ENCODE results near the gene HPCA. TPM values are rescaled to one million over a fixed set of nuclear protein-coding genes. Genes with fewer than 3 reads are reported as not detected.

Gene HPCA
- total RNA-seq (under 1 TPM in 1 of 2 donors, not detected in 1; 0.35 TPM), polyA plus RNA-seq (ENCODE audit: insufficient read length in 6 of 6) (under 1 TPM; 0.16 to 0.61 (median 0.37) TPM)
- long read RNA-seq, donor 1, result 0 reads
- long read RNA-seq, donor 2, result 0 reads
- long read RNA-seq, donor 3, result 0 reads
- long read RNA-seq, donor 4, result 0 reads
- long read RNA-seq, donor 5, result 0 reads
- long read RNA-seq, donor 6, result 0 reads
- long read RNA-seq, donor 7, result 0 reads
- long read RNA-seq, donor 8, result 0 reads
- long read RNA-seq, donor 9, result 0 reads
- long read RNA-seq, donor 10, result 0 reads
- long read RNA-seq, donor 11, transcript HPCA-201 (4 exons, 1,468 nt), result major isoform, 16 of 59 reads
- long read RNA-seq, donor 11, partial matches to known transcripts, result 24 of 59 reads
- long read RNA-seq, donor 11, other reads (novel, unspliced or antisense), result 14 of 59 reads
- long read RNA-seq, donor 12, partial matches to known transcripts, result 18 of 46 reads
- long read RNA-seq, donor 12, other reads (novel, unspliced or antisense), result 28 of 46 reads

DNA sequence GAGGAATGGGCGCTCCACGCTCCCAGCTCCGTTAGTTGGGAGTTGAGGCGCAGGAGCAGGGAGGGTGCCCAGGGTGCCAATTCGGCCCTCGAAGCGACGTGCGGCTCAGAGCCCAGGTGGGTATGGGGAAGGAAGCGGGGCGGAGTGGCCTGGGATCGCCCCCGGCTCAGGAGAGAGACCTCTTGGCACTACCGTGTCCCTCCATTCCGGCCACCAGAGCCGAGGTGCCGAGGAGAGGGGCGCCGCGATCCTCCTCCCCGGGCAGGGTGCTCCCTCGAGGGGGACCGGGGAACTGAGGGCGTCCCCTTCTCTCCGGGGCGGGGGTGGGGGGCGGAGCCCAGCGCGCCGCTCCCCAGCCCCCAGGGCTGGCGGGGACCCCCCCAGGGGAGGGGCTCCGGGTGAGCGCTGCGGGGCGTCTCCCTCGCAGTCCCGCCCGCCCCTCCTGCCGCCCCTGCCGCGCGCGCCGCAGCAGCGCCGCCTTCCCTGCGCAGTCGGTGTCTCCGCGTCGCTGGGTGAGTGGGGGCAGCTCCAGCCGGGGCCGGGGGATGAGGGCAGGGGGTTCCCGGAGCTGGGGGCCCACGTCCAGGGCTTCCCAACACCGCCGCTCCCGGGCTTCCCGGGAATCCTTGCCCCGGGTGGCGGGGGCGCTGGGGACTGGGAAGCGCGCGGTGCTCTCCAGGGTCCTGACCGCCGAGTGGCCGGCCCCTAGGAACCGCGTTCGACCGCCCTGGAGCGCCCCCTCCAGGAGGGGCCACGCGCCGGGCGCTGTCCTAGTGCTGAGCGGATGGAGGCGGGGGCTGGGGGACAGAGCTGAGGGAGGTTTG is at the start of gene HPCA:
Gene HPCA (plus strand): TSS at position 488 of the 824 bp plus-strand sequence. CDS start 2,408 bp downstream, outside the sequence.
- peak in 1 of 4 donors; percentile 73 for DNase-seq

DNA sequence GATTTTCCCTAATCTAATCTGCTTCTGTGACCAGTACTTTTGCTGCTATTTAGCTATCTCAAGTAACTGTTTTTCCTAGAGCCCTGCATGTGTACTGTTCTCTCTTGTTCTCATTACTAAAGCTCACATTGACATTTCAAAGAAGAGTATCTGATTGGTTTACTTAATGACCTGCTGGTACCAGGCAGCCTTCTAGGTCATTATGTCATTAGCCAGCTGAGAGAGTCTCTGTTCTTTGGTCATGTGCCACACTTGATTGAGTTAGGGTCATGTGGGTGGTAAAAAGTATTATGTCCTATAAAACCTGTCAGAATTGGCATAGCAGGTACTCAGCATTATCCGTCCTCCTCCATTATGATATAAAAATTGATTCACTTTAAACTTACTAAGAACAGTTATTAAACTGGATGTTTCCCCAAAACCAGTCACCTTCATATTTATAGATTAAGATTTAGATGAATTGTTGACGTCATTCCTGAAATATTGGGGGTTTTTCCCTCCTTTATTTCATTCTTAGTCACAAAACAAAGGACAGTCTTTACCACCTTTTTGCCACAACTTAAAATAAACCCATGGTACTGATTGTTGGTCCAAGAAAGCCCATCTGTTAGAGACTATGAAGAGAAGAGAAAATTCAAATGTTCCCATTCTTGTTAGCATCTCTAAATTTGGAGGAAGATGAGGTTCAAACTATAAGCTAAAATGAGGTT is 37.8 kb upstream of the HPCA start:
- H3K9me3 ChIP-seq, result peaks cover 0 to 7% of the 10 kb centered on the region in 2 donors
- ATAC-seq (no peak), DNase-seq (no peak)
- no peaks in the 10 kb centered on the region for H3K27me3 ChIP-seq
- H3K4me3 ChIP-seq, result no peak overlapping the region
- H3K4me1 ChIP-seq, result no peaks in the 10 kb centered on the region
- intact Hi-C loops (cut with DNase I), result no loop called here
- H3K36me3 ChIP-seq, result peaks cover 0 to 61% of the 10 kb centered on the region in 2 donors
- H3K27ac ChIP-seq, result no peak overlapping the region
- TF ChIP-seq, protein P1, sequence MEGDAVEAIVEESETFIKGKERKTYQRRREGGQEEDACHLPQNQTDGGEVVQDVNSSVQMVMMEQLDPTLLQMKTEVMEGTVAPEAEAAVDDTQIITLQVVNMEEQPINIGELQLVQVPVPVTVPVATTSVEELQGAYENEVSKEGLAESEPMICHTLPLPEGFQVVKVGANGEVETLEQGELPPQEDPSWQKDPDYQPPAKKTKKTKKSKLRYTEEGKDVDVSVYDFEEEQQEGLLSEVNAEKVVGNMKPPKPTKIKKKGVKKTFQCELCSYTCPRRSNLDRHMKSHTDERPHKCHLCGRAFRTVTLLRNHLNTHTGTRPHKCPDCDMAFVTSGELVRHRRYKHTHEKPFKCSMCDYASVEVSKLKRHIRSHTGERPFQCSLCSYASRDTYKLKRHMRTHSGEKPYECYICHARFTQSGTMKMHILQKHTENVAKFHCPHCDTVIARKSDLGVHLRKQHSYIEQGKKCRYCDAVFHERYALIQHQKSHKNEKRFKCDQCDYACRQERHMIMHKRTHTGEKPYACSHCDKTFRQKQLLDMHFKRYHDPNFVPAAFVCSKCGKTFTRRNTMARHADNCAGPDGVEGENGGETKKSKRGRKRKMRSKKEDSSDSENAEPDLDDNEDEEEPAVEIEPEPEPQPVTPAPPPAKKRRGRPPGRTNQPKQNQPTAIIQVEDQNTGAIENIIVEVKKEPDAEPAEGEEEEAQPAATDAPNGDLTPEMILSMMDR (IDR thresholded peaks at IDR 0.05), result no peak

More for the DNA sequence above, at the start of gene HPCA:
- H3K4me1 ChIP-seq, result no peaks in the 10 kb centered on the region
- intact Hi-C loops (cut with DNase I), result no loop called here
- no peaks in the 10 kb centered on the region for H3K36me3 ChIP-seq
- no peak within 1 kb of the TSS for H3K4me3 ChIP-seq
- no peaks in the 10 kb centered on the region for H3K9me3 ChIP-seq
- ATAC-seq, result peak; percentile 94
- no peak within 1 kb of the TSS for H3K27ac ChIP-seq
- peaks cover 34 to 84% of the 10 kb centered on the region in 2 donors for H3K27me3 ChIP-seq
- TF ChIP-seq, protein P1 (IDR thresholded peaks at IDR 0.05), result no peak

DNA sequence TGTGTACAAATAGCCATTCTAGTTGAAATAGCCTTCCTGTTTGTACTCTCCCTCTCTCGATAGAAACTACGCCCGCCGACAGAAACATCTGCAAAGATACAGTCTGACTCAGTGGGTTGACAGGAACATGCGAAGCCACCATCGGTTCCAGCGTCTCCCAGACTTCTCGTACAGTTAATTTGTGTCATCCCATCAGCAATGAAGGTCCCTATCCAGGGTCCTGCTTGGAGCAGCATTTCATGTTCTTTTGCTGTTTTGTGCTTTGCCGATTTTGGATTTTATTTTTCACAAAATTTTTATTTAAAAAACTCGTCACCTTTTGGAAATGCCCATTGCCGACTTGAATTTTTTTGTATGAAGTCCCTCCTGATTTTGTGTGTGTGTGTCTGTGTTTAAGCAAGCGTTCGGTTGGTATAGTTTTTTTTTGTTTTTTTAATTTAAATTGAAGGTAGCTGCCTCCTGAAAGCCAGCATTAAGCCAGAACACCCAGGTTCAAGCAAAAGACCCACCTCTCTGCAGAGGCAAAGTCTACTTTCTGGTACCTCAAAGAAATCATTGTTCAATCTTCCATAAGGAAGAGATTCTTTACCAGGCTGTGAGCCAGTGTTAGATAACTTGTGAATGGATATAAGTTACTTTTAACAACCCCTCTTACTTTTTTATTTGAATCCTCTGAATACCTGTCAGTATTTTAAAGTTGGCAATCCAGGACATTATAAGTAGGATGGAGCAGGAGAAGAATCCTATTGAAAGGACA is 30.3 kb upstream of the HPCA start:
- H3K9me3 ChIP-seq, result no peaks in the 10 kb centered on the region
- no peaks in the 10 kb centered on the region for H3K4me1 ChIP-seq
- no peaks in the 10 kb centered on the region for H3K27me3 ChIP-seq
- no peak for DNase-seq
- TF ChIP-seq, protein P1 (IDR thresholded peaks at IDR 0.05), result no peak
- no peak overlapping the region for H3K4me3 ChIP-seq
- peaks cover 0 to 64% of the 10 kb centered on the region in 2 donors for H3K36me3 ChIP-seq
- no peak for ATAC-seq
- H3K27ac ChIP-seq, result no peak overlapping the region
- intact Hi-C loops (cut with DNase I), result no loop called here

DNA sequence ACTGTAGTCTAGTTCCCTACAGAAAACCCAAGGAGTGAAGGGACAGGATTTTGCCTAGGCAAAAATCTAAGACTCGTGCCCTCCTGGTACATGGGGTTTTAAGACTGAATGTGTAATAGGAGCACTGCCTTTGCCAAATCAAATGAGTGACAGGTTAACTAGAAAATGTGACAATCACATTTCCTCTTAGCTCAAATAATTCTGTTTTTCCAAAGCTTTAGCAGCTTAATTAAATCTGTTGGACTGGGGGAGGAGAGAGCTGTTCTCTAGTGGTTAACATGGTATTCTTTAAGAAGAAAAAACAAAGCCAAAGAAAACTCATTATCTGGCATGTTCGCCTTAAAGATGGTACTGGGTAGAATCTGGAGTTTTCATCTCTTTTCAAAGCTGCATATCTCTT is 28.2 kb upstream of the HPCA start:
- no peak overlapping the region for H3K27ac ChIP-seq
- intact Hi-C loops (cut with DNase I), result no loop called here
- TF ChIP-seq, protein P1 (IDR thresholded peaks at IDR 0.05), result no peak
- H3K27me3 ChIP-seq, result no peaks in the 10 kb centered on the region
- ATAC-seq (no peak), DNase-seq (no peak)
- peaks cover 0 to 68% of the 10 kb centered on the region in 2 donors for H3K36me3 ChIP-seq
- no peaks in the 10 kb centered on the region for H3K9me3 ChIP-seq
- H3K4me3 ChIP-seq, result no peak overlapping the region
- H3K4me1 ChIP-seq, result no peaks in the 10 kb centered on the region

All from left lung (tissue), 14 donors.